HEK293 (cell line): ENCODE results near the gene ASMTL.

ENCODE experiments used
- CTCF ChIA-PET: fragments of 350-600 bp; formaldehyde crosslinking; extraction: SDS; loops from one replicate; lab custom pipeline; 2021; ENCODE audit warnings: antibody characterized with exemption; lab: Yijun Ruan, JAX
- POLR2A ChIA-PET: fragments of 300-600 bp; formaldehyde crosslinking; extraction: SDS; loops from one replicate; lab custom pipeline; 2020; ENCODE audit warnings: antibody characterized with exemption, inconsistent platforms; lab: Yijun Ruan, JAX
- H3K27ac ChIP-seq: fragments of 200-500 bp; sonication (Bioruptor generic); 2 replicates; pipeline ENCODE4 v1.5.1; 2014; ENCODE audit warnings: low read depth, low read length, control low read depth, inconsistent platforms; ENCODE audit errors: extremely low read depth
- H3K36me3 ChIP-seq, 2 experiments: fragments of 200-500 bp in 1 of 2; sonication (Bioruptor generic) in 1 of 2; 1 replicate in 1 of 2; 2 replicates in 1 of 2; pipeline ENCODE4 v1.5.1; 2014 to 2017; ENCODE audit warnings: inconsistent platforms in 2 of 2, low read length in 2 of 2; ENCODE audit not compliant: control insufficient read depth in 2 of 2, insufficient read depth in 1 of 2
- H3K4me1 ChIP-seq: fragments of 200-500 bp; sonication (Bioruptor generic); 2 replicates; pipeline ENCODE4 v1.5.1; 2014; ENCODE audit warnings: mild to moderate bottlenecking, low read length, inconsistent platforms; ENCODE audit not compliant: control insufficient read depth, insufficient read depth
- H3K4me3 ChIP-seq: 2 replicates; pipeline ENCODE4 v1.5.1; 2011; ENCODE audit warnings: low read depth, mild to moderate bottlenecking, control low read depth, low read length, moderate library complexity
- H3K9me3 ChIP-seq: fragments of 200-500 bp; sonication (Bioruptor generic); 2 replicates; pipeline ENCODE4 v1.5.1; 2014; ENCODE audit warnings: low read depth, low read length, inconsistent platforms; ENCODE audit not compliant: control insufficient read depth, insufficient read depth
- IKZF3 ChIP-seq: fragments of 450-650 bp; IDR thresholded peaks from 2 replicates; pipeline ENCODE4 v1.5.0; 2018; ENCODE audit warnings: missing biosample characterization, mild to moderate bottlenecking, missing genetic modification characterization, moderate library complexity
- MYNN ChIP-seq: fragments of 450-650 bp; formaldehyde crosslinking; IDR thresholded peaks from 2 replicates; pipeline ENCODE4 v1.5.1; 2016; ENCODE audit warnings: missing biosample characterization, missing genetic modification characterization, borderline replicate concordance
- SALL2 ChIP-seq: fragments of 450-650 bp; formaldehyde crosslinking; IDR thresholded peaks from 2 replicates; pipeline ENCODE4 v1.5.0; 2017; ENCODE audit warnings: missing biosample characterization, mild to moderate bottlenecking, missing genetic modification characterization, borderline replicate concordance
- SCRT1 ChIP-seq: fragments of 450-650 bp; formaldehyde crosslinking; IDR thresholded peaks from 2 replicates; pipeline ENCODE4 v1.5.1; 2016; ENCODE audit warnings: missing biosample characterization, missing genetic modification characterization, borderline replicate concordance
- SCRT2 ChIP-seq: fragments of 450-650 bp; formaldehyde crosslinking; IDR thresholded peaks from 2 replicates; pipeline ENCODE4 v1.5.1; 2016; ENCODE audit warnings: missing biosample characterization, missing genetic modification characterization
- YY2 ChIP-seq: fragments of 450-650 bp; formaldehyde crosslinking; IDR thresholded peaks from 2 replicates; pipeline ENCODE4 v1.5.1; 2016; ENCODE audit warnings: missing biosample characterization, missing genetic modification characterization
- ZNF132 ChIP-seq: fragments of 450-650 bp; formaldehyde crosslinking; IDR thresholded peaks from 2 replicates; pipeline ENCODE4 v1.5.1; 2017; ENCODE audit warnings: missing biosample characterization, missing genetic modification characterization, borderline replicate concordance
- ZNF146 ChIP-seq: fragments of 450-650 bp; formaldehyde crosslinking; IDR thresholded peaks from 2 replicates; pipeline ENCODE4 v1.5.1; 2016; ENCODE audit warnings: missing biosample characterization, missing genetic modification characterization
- ZNF174 ChIP-seq: fragments of 450-650 bp; formaldehyde crosslinking; IDR thresholded peaks from 2 replicates; pipeline ENCODE4 v1.5.0; 2017; ENCODE audit warnings: missing biosample characterization, mild to moderate bottlenecking, missing genetic modification characterization
- ZNF2 ChIP-seq: fragments of 450-650 bp; formaldehyde crosslinking; IDR thresholded peaks from 2 replicates; pipeline ENCODE4 v1.5.1; 2016; ENCODE audit warnings: missing biosample characterization, missing genetic modification characterization
- ZNF211 ChIP-seq: fragments of 450-650 bp; formaldehyde crosslinking; IDR thresholded peaks from 2 replicates; pipeline ENCODE4 v1.5.1; 2016; ENCODE audit warnings: low read depth, missing biosample characterization, missing genetic modification characterization
- ZNF221 ChIP-seq: fragments of 450-650 bp; formaldehyde crosslinking; IDR thresholded peaks from 2 replicates; pipeline ENCODE4 v1.5.1; 2017; ENCODE audit warnings: missing biosample characterization, missing genetic modification characterization, borderline replicate concordance
- ZNF274 ChIP-seq, 2 experiments: fragments of 200-500 bp in 1 of 2; fragments of 450-650 bp in 1 of 2; sonication (Bioruptor generic) in 1 of 2; formaldehyde crosslinking in 1 of 2; IDR thresholded peaks; 2 replicates each; pipeline versions ENCODE4 v1.5.1 to v1.6.1; 2014 to 2016; ENCODE audit warnings: borderline replicate concordance in 1 of 2, inconsistent platforms in 1 of 2, low read length in 1 of 2, missing biosample characterization in 1 of 2, missing genetic modification characterization in 1 of 2
- ZNF280C ChIP-seq: fragments of 450-650 bp; formaldehyde crosslinking; IDR thresholded peaks from 2 replicates; pipeline ENCODE4 v1.5.1; 2016; ENCODE audit warnings: missing biosample characterization, missing genetic modification characterization
- ZNF354C ChIP-seq: fragments of 450-650 bp; formaldehyde crosslinking; IDR thresholded peaks from 2 replicates; pipeline ENCODE4 v1.5.1; 2016; ENCODE audit warnings: missing biosample characterization, missing genetic modification characterization, low read depth, borderline replicate concordance
- ZNF366 ChIP-seq: fragments of 450-650 bp; formaldehyde crosslinking; conservative IDR thresholded peaks from 2 replicates; pipeline ENCODE4 v1.5.1; 2016; ENCODE audit warnings: missing biosample characterization, missing genetic modification characterization
- ZNF423 ChIP-seq: fragments of 450-650 bp; formaldehyde crosslinking; IDR thresholded peaks from 2 replicates; pipeline ENCODE4 v1.5.1; 2016; ENCODE audit warnings: missing biosample characterization, missing genetic modification characterization
- ZNF48 ChIP-seq: fragments of 450-650 bp; formaldehyde crosslinking; IDR thresholded peaks from 2 replicates; pipeline ENCODE4 v1.5.1; 2016; ENCODE audit warnings: missing biosample characterization, missing genetic modification characterization
- ZNF530 ChIP-seq: fragments of 450-650 bp; formaldehyde crosslinking; IDR thresholded peaks from 2 replicates; pipeline ENCODE4 v1.5.1; 2016; ENCODE audit warnings: low read depth, missing biosample characterization, missing genetic modification characterization
- ZNF555 ChIP-seq: fragments of 450-650 bp; formaldehyde crosslinking; conservative IDR thresholded peaks from 2 replicates; pipeline ENCODE4 v1.5.1; 2017; ENCODE audit warnings: missing biosample characterization, mild to moderate bottlenecking, missing genetic modification characterization, inconsistent platforms
- ZNF571 ChIP-seq: fragments of 450-650 bp; formaldehyde crosslinking; IDR thresholded peaks from 2 replicates; pipeline ENCODE4 v1.5.0; 2017; ENCODE audit warnings: missing biosample characterization, missing genetic modification characterization
- ZNF610 ChIP-seq: fragments of 450-650 bp; formaldehyde crosslinking; IDR thresholded peaks from 2 replicates; pipeline ENCODE4 v1.5.1; 2016; ENCODE audit warnings: missing biosample characterization, missing genetic modification characterization, borderline replicate concordance
- ZNF658 ChIP-seq: fragments of 450-650 bp; formaldehyde crosslinking; IDR thresholded peaks from 2 replicates; pipeline ENCODE4; 2016; ENCODE audit warnings: missing biosample characterization, missing genetic modification characterization
- ZNF707 ChIP-seq: fragments of 450-650 bp; formaldehyde crosslinking; IDR thresholded peaks from 2 replicates; pipeline ENCODE4 v1.5.1; 2016; ENCODE audit warnings: missing biosample characterization, missing genetic modification characterization
- ZNF843 ChIP-seq: fragments of 450-650 bp; formaldehyde crosslinking; IDR thresholded peaks from 2 replicates; pipeline ENCODE4 v1.5.1; 2016; ENCODE audit warnings: missing biosample characterization, missing genetic modification characterization
- ZSCAN30 ChIP-seq: fragments of 450-650 bp; IDR thresholded peaks from 2 replicates; pipeline ENCODE4 v1.5.1; 2018; ENCODE audit warnings: missing biosample characterization, mild to moderate bottlenecking, missing genetic modification characterization, moderate library complexity
- TF ChIP-seq, protein P1 (sequence below): fragments of 450-650 bp; IDR thresholded peaks from 2 replicates; pipeline ENCODE4 v1.5.1; 2018; ENCODE audit warnings: missing biosample characterization, mild to moderate bottlenecking, missing genetic modification characterization

The ASMTL gene

DNA sequence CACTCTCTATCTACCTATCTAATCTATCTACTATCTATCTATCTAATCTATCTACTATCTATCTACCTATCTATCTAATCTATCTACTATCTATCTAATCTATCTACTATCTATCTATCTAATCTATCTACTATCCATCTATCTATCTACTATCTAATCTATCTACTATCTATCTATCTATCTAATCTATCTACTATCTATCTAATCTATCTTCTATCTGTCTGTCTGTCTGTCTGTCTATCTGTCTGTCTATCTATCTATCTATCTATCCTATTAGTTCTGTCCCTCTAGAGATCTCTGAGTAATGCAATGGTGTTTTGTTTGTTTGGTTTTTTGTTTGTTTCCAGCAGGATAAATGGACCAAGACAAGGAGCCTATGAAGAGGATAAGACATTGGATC is 9.4 kb upstream of the ASMTL start:
- ChIA-PET POLR2A (no interaction called here), CTCF (no interaction called here)
- no peak overlapping the region for H3K27ac ChIP-seq
- H3K4me1 ChIP-seq = no peaks in the 10 kb centered on the region
- no peaks in the 10 kb centered on the region for H3K9me3 ChIP-seq
- H3K36me3 ChIP-seq = no peaks in the 10 kb centered on the region
- TF ChIP-seq ZNF555 (no peak), ZNF132 (tag by site-specific recombination) (no peak), SCRT2 (no peak), ZNF366 (tag by site-specific recombination) (no peak), YY2 (no peak), ZNF174 (tag by site-specific recombination) (no peak), ZNF274 (IDR thresholded peaks at IDR 0.05; ENCODE audit: low read length) (no peak), ZNF274 (tag by site-specific recombination; IDR thresholded peaks at IDR 0.05; ENCODE audit: borderline replicate concordance) (no peak), ZNF843 (no peak), ZSCAN30 (no peak)
- no peak overlapping the region for H3K4me3 ChIP-seq

GRCh38 chrX:1455948-1456280 is 3.2 kb upstream of the ASMTL start:
- no peak overlapping the region for H3K4me3 ChIP-seq
- H3K27ac ChIP-seq = no peak overlapping the region
- no peaks in the 10 kb centered on the region for H3K4me1 ChIP-seq
- no peaks in the 10 kb centered on the region for H3K9me3 ChIP-seq
- TF ChIP-seq ZNF2 (tag by site-specific recombination) (no peak), ZNF571 (tag by site-specific recombination) (no peak), ZNF423 (tag by site-specific recombination) (no peak), SCRT1 (no peak), ZNF354C (tag by site-specific recombination) (no peak), MYNN (tag by site-specific recombination) (no peak), ZNF658 (no peak), ZNF610 (no peak), ZNF843 (no peak), ZNF707 (tag by site-specific recombination) (no peak), ZNF530 (tag by site-specific recombination) (no peak), IKZF3 (tag by site-specific recombination) (no peak), ZNF280C (tag by site-specific recombination) (no peak), ZNF48 (no peak), ZNF221 (tag by site-specific recombination) (no peak), SALL2 (no peak), ZNF211 (tag by site-specific recombination) (no peak), ZNF146 (no peak)
- TF ChIP-seq, protein P1, sequence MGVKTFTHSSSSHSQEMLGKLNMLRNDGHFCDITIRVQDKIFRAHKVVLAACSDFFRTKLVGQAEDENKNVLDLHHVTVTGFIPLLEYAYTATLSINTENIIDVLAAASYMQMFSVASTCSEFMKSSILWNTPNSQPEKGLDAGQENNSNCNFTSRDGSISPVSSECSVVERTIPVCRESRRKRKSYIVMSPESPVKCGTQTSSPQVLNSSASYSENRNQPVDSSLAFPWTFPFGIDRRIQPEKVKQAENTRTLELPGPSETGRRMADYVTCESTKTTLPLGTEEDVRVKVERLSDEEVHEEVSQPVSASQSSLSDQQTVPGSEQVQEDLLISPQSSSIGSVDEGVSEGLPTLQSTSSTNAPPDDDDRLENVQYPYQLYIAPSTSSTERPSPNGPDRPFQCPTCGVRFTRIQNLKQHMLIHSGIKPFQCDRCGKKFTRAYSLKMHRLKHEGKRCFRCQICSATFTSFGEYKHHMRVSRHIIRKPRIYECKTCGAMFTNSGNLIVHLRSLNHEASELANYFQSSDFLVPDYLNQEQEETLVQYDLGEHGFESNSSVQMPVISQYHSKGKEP (tag by site-specific recombination) = no peak
- TF ChIP-seq, all 188 proteins: peak for 0
- no peaks in the 10 kb centered on the region for H3K36me3 ChIP-seq
- CTCF ChIA-PET = no interaction called here
- POLR2A ChIA-PET = no interaction called here
